Measurements from ENCODE around the gene SNRPD2.
"Not testable (repeated sequence)": the region's sequence is repeated elsewhere in the genome, so short reads cannot be mapped to it uniquely, and the experiment has no call there.

- TF ChIP-seq CTCF, POLR2A, EP300 (IDR thresholded peaks at IDR 0.05): not testable (repeated sequence)
These were observed 36.9 kb upstream of the SNRPD2 start for GRCh38 chr19:45728683-45729082.

All from ovary (tissue), 3 donors.